Fibroblast of lung (primary cell): Measurements from ENCODE around the gene ARHGAP45. TPM values are rescaled to one million over a fixed set of nuclear protein-coding genes. Genes with fewer than 3 reads are reported as not detected.

Source experiments
- DNase-seq, 2 donors: peaks; one replicate each; pipeline versions ENCODE4 v3.0.0 to v3.0.0-alpha.2; 2010; ENCODE audit warnings: low read depth in 2 of 2
- H2AFZ ChIP-seq: 2 replicates; pipeline ENCODE4 v1.5.1; 2012; ENCODE audit warnings: low read length, control low read depth, inconsistent platforms
- H3K27ac ChIP-seq: 2 replicates; pipeline ENCODE4 v1.5.1; 2011; ENCODE audit warnings: low read length, control low read depth; ENCODE audit not compliant: insufficient read depth
- H3K27me3 ChIP-seq: 2 replicates; pipeline ENCODE4 v1.5.1; 2011; ENCODE audit warnings: mild to moderate bottlenecking, low read length; ENCODE audit not compliant: control insufficient read depth, insufficient read depth
- H3K36me3 ChIP-seq: 2 replicates; pipeline ENCODE4 v1.5.1; 2011; ENCODE audit warnings: low read length; ENCODE audit not compliant: control insufficient read depth, insufficient read depth
- H3K4me1 ChIP-seq: 2 replicates; pipeline ENCODE4 v1.5.1; 2011; ENCODE audit warnings: low read length; ENCODE audit not compliant: control insufficient read depth, insufficient read depth; ENCODE audit errors: extremely low read depth
- H3K4me2 ChIP-seq: 2 replicates; pipeline ENCODE4 v1.5.1; 2011; ENCODE audit warnings: low read length, control low read depth; ENCODE audit not compliant: insufficient read depth; ENCODE audit errors: extremely low read depth
- H3K4me3 ChIP-seq, 4 experiments: fragments of 200-600 bp in 1 of 4; sonication (generic) in 1 of 4; replicated peaks in 1 of 4; 2 replicates each; pipeline ENCODE4 v1.5.1; 2011 to 2016; ENCODE audit warnings: low read length in 4 of 4, low read depth in 3 of 4, mild to moderate bottlenecking in 3 of 4, control low read depth in 2 of 4, inconsistent platforms in 1 of 4, mixed read lengths in 1 of 4; ENCODE audit not compliant: insufficient read depth in 1 of 4; ENCODE audit errors: control extremely low read depth in 1 of 4
- H3K79me2 ChIP-seq: 2 replicates; pipeline ENCODE4 v1.5.1; 2012; ENCODE audit warnings: mild to moderate bottlenecking, low read length, inconsistent platforms; ENCODE audit not compliant: control insufficient read depth, insufficient read depth
- H3K9ac ChIP-seq: 2 replicates; pipeline ENCODE4 v1.5.1; 2011; ENCODE audit warnings: mild to moderate bottlenecking, low read length, control low read depth; ENCODE audit not compliant: insufficient read depth
- H3K9me3 ChIP-seq: 2 replicates; pipeline ENCODE4 v1.5.1; 2012; ENCODE audit warnings: low read depth, low read length; ENCODE audit not compliant: control insufficient read depth, insufficient read depth
- H4K20me1 ChIP-seq: 2 replicates; pipeline ENCODE4 v1.5.1; 2011; ENCODE audit warnings: low read length; ENCODE audit not compliant: control insufficient read depth, insufficient read depth; ENCODE audit errors: extremely low read depth
- EZH2 ChIP-seq: IDR thresholded peaks from 2 replicates; pipeline ENCODE4 v1.5.1; 2012; ENCODE audit warnings: low read length, control low read depth, mild to moderate bottlenecking; ENCODE audit errors: missing control alignments
- polyA plus RNA-seq, 2 donors: library from polyadenylated mRNA; depleted of rRNA in 1 of 2; stranded (reverse) in 1 of 2; unstranded in 1 of 2; fragments of >200 nt; gene quantifications; 2 replicates each; pipeline ENCODE4 v1.2.1, GENCODE V29; 2011 to 2012; ENCODE audit warnings: missing spikeins in 1 of 2
- total RNA-seq: library from RNA; depleted of rRNA; stranded (reverse); fragments of >200 nt; gene quantifications from 2 replicates; pipeline ENCODE4 v1.2.1, GENCODE V29; 2014
- TF ChIP-seq, protein P1 (sequence below), 2 donors: IDR thresholded peaks in 1 of 2; conservative IDR thresholded peaks in 1 of 2; 1 replicate in 1 of 2; 2 replicates in 1 of 2; pipeline ENCODE4 v1.5.1; 2011 to 2012; ENCODE audit warnings: low read length in 2 of 2, control low read depth in 1 of 2, inconsistent platforms in 1 of 2, low read depth in 1 of 2, mild to moderate bottlenecking in 1 of 2

ARHGAP45 gene
- total and polyA plus RNA-seq, 2 donors (not counting 1 experiment from before 2014, with no cell fraction given), result 0.42 to 1.8 TPM

DNA sequence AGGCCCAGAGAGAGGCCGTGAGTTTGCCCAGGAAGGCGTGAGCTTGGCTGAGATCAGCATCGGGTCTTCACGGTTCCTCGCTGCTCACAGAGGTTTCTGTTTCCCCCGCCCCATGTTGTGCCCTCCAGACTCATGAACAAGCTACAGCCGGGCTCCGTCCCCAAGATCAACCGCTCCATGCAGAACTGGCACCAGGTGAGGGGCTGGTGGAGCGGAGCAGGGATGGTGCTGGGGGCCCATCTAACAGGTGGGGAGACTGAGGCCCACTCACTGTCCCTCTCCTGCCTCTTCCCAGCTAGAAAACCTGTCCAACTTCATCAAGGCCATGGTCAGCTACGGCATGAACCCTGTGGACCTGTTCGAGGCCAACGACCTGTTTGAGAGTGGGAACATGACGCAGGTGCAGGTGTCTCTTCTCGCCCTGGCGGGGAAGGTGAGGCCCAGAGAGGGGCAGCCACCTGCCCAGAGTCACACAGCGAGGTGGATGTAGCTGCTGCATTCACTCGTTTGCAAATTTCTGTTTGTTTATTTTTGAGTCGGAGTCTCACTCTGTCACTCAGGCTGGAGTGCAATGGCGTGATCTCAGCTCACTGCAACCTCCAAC is 34.6 kb upstream of the ARHGAP45 start:
- TF ChIP-seq EZH2, result no peak
- TF ChIP-seq, protein P1, sequence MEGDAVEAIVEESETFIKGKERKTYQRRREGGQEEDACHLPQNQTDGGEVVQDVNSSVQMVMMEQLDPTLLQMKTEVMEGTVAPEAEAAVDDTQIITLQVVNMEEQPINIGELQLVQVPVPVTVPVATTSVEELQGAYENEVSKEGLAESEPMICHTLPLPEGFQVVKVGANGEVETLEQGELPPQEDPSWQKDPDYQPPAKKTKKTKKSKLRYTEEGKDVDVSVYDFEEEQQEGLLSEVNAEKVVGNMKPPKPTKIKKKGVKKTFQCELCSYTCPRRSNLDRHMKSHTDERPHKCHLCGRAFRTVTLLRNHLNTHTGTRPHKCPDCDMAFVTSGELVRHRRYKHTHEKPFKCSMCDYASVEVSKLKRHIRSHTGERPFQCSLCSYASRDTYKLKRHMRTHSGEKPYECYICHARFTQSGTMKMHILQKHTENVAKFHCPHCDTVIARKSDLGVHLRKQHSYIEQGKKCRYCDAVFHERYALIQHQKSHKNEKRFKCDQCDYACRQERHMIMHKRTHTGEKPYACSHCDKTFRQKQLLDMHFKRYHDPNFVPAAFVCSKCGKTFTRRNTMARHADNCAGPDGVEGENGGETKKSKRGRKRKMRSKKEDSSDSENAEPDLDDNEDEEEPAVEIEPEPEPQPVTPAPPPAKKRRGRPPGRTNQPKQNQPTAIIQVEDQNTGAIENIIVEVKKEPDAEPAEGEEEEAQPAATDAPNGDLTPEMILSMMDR (conservative IDR thresholded peaks at IDR 0.05 in 1 of 2, IDR thresholded peaks at IDR 0.05 in 1 of 2; ENCODE audit: low read depth in 1 of 2, low read length in 2 of 2), result no peak
- Histone ChIP-seq H3K4me2 (no peak overlapping the region), H3K27ac (no peak overlapping the region), H4K20me1 (no peaks in the 10 kb centered on the region), H2AFZ (no peak overlapping the region), H3K4me3 (no peak overlapping the region), H3K36me3 (peaks cover 24% of the 10 kb centered on the region), H3K27me3 (no peaks in the 10 kb centered on the region), H3K9me3 (no peaks in the 10 kb centered on the region), H3K4me1 (peaks cover 10% of the 10 kb centered on the region), H3K9ac (no peak overlapping the region), H3K79me2 (peaks cover 50% of the 10 kb centered on the region)
- DNase-seq, result no peak

- Histone ChIP-seq H3K4me1 (peaks cover 10% of the 10 kb centered on the region), H3K9ac (no peak overlapping the region), H3K4me3 (no peak overlapping the region), H4K20me1 (no peaks in the 10 kb centered on the region), H2AFZ (no peak overlapping the region), H3K27me3 (no peaks in the 10 kb centered on the region), H3K27ac (no peak overlapping the region), H3K9me3 (no peaks in the 10 kb centered on the region), H3K79me2 (peaks cover 16% of the 10 kb centered on the region), H3K36me3 (peaks cover 26% of the 10 kb centered on the region), H3K4me2 (no peak overlapping the region)
- no peak for TF ChIP-seq EZH2
- TF ChIP-seq, protein P1 (conservative IDR thresholded peaks at IDR 0.05 in 1 of 2, IDR thresholded peaks at IDR 0.05 in 1 of 2; ENCODE audit: low read depth in 1 of 2, low read length in 2 of 2), result no peak
- DNase-seq, result no peak
These were observed 30.9 kb upstream of the ARHGAP45 start for GRCh38 chr19:1035998-1036621.

- Histone ChIP-seq H3K9ac (no peak overlapping the region), H3K36me3 (peaks cover 20% of the 10 kb centered on the region), H3K4me1 (peaks cover 20% of the 10 kb centered on the region), H3K79me2 (peaks cover 9% of the 10 kb centered on the region), H3K27me3 (no peaks in the 10 kb centered on the region), H3K4me2 (no peak overlapping the region), H3K27ac (peak overlapping the region; percentile 20), H4K20me1 (no peaks in the 10 kb centered on the region), H3K9me3 (no peaks in the 10 kb centered on the region), H2AFZ (no peak overlapping the region), H3K4me3 (no peak overlapping the region)
- TF ChIP-seq EZH2, result no peak
- TF ChIP-seq, protein P1 (conservative IDR thresholded peaks at IDR 0.05 in 1 of 2, IDR thresholded peaks at IDR 0.05 in 1 of 2; ENCODE audit: low read depth in 1 of 2, low read length in 2 of 2), result no peak
- DNase-seq, result no peak
These were observed 29.3 kb upstream of the ARHGAP45 start for GRCh38 chr19:1037621-1038064.
